ENCODE measurements around the gene RASGRF1.

The RASGRF1 gene

DNA sequence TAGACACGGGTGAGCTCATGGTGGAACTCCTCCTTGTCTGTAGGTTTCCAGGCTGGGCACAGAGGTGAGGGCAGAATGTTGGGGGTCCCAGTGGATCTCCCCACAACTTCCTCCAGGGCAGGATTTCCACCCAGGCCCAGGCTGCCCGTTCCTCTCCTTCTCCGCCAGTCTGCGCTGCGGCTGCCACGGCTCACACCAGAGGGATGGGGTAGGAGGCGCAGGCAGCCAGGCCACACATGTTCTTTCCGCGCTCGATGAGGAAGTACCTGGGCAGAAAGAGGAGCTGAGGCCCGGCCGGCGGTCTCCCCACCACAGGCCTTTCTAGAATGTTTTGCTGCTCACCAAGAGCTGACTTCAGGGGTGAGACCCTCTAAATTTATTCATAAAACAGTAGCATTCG lies 168.6 kb downstream of the RASGRF1 start:
- H3K27ac Mint-ChIP-seq: peak overlapping the region in 2 of 3 experiments; percentile 61 to 71
- H3K27me3 Mint-ChIP-seq (ENCODE audit: low read depth): no peaks in the 10 kb centered on the region
- TF ChIP-seq, protein P1, sequence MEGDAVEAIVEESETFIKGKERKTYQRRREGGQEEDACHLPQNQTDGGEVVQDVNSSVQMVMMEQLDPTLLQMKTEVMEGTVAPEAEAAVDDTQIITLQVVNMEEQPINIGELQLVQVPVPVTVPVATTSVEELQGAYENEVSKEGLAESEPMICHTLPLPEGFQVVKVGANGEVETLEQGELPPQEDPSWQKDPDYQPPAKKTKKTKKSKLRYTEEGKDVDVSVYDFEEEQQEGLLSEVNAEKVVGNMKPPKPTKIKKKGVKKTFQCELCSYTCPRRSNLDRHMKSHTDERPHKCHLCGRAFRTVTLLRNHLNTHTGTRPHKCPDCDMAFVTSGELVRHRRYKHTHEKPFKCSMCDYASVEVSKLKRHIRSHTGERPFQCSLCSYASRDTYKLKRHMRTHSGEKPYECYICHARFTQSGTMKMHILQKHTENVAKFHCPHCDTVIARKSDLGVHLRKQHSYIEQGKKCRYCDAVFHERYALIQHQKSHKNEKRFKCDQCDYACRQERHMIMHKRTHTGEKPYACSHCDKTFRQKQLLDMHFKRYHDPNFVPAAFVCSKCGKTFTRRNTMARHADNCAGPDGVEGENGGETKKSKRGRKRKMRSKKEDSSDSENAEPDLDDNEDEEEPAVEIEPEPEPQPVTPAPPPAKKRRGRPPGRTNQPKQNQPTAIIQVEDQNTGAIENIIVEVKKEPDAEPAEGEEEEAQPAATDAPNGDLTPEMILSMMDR (IDR thresholded peaks at IDR 0.05; ENCODE audit: unreplicated experiment in 3 of 3): no peak
- H3K36me3 Mint-ChIP-seq (ENCODE audit: low read depth): peaks cover 48% of the 10 kb centered on the region
- H3K9me3 Mint-ChIP-seq: no peaks in the 10 kb centered on the region
- H3K4me1 Mint-ChIP-seq: peaks cover 3% of the 10 kb centered on the region
- H3K4me3 Mint-ChIP-seq: no peak overlapping the region

DNA sequence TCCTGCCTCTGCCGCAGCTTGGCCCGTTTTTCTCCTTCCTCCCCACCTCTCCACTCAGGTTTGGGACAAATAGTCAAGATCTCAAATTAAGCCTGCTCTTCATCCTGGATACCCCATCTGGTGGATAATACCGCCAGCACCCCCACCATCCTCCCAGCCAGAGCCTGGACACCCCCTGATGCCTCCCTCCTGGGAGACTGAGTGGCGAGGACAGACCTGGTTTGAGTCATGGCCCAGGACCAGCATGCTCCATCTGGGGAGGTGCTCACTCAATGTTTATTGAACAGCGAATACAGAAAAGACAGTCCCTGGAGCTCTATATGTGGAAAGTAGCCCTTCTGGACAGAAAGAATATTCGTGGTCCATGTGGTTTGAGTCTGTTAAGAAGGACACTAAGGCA lies 169.1 kb downstream of the RASGRF1 start:
- peaks cover 7% of the 10 kb centered on the region for H3K4me1 Mint-ChIP-seq
- H3K4me3 Mint-ChIP-seq: no peak overlapping the region
- no peaks in the 10 kb centered on the region for H3K9me3 Mint-ChIP-seq
- TF ChIP-seq, protein P1 (IDR thresholded peaks at IDR 0.05; ENCODE audit: unreplicated experiment in 3 of 3): no peak
- no peaks in the 10 kb centered on the region for H3K27me3 Mint-ChIP-seq (ENCODE audit: low read depth)
- peak overlapping the region in 2 of 3 experiments; percentile 59 to 71 for H3K27ac Mint-ChIP-seq
- H3K36me3 Mint-ChIP-seq (ENCODE audit: low read depth): peaks cover 52% of the 10 kb centered on the region

DNA sequence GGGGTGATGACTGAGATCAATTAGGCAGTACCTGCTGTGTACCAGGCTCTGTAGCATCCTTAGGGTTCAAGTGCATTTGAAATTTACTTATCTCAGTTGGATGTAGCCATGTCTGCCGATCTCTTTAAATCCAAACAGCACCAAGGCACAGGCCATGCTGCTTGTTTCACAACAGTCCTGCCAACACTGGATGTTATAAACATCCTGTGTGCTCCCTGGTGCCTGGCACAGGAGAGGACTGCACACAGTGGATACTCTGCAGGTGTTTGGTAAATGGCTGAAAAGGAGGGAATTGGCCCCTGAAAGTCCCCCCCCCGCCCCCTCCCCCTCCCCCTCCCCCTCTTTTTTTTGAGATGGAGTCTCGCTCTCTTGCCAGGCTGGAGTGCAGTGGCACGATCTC lies 172.7 kb downstream of the RASGRF1 start:
- Mint-ChIP-seq H3K27me3 (ENCODE audit: low read depth) (no peaks in the 10 kb centered on the region), H3K4me1 (peaks cover 22% of the 10 kb centered on the region), H3K27ac (peak overlapping the region in 2 of 3 experiments; percentile 46 to 75), H3K4me3 (no peak overlapping the region), H3K36me3 (ENCODE audit: low read depth) (peaks cover 65% of the 10 kb centered on the region), H3K9me3 (no peaks in the 10 kb centered on the region)
- TF ChIP-seq, protein P1 (IDR thresholded peaks at IDR 0.05; ENCODE audit: unreplicated experiment in 3 of 3): no peak

DNA sequence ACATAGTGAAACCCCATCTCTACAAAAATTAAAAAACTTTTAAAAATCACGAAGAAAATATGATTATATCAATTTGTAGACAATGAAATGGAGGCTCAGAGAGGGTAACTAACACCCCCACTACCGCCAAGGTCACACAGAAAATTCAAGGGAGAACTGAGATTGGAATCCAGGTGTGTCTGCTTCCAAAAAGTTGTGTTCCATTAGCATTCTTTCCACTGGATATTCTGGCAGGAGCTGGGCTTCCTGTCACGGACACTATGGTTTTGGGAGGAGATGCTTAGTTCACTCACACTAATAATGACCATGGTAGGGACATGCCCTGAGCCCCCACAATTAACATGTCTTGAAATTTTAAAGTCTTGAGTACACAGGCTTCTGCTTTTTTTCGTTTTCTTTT lies 174.5 kb downstream of the RASGRF1 start:
- Mint-ChIP-seq H3K27ac (peak overlapping the region in 2 of 3 experiments; percentile 72 to 77), H3K4me3 (no peak overlapping the region), H3K27me3 (ENCODE audit: low read depth) (no peaks in the 10 kb centered on the region), H3K4me1 (peaks cover 22% of the 10 kb centered on the region), H3K36me3 (ENCODE audit: low read depth) (peaks cover 65% of the 10 kb centered on the region), H3K9me3 (no peaks in the 10 kb centered on the region)
- TF ChIP-seq, protein P1 (IDR thresholded peaks at IDR 0.05; ENCODE audit: unreplicated experiment in 3 of 3): no peak

DNA sequence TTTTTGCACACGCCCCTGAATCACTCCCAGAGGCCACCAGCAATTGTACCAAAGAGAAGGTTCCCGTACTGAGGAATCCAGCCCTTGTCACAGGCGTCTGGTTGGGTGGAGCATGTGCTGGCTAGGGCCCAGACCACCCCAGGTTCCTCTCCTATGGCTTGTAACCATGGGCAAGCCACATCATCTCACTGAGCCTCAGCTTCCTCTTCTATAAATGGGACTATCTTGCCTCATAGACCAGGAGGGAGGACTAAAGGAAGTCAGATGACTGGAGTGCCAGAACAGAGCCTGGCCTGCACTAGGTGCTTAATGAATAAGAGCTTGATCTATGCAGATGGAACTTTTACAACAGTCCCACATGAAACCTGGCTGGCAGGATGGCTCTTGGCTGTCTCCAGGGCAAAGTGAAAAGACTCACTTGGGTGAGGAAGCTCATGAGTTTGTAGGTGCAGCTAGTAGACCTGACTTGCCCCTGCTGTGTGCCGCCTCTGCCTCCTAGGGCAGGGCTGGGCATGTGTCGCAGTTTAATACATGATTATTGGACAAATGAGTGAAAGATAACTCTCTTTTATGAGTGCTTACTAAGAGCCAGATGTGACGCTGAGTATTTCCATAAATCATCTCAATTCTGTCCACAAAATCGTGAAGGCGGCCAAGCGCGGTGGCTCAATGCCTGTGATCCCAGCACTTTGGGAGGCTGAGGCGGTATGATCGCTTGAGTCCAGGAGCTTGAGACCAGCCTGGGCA lies 175.1 kb downstream of the RASGRF1 start:
- Mint-ChIP-seq H3K4me1 (peaks cover 22% of the 10 kb centered on the region), H3K36me3 (ENCODE audit: low read depth) (peaks cover 64% of the 10 kb centered on the region), H3K27me3 (ENCODE audit: low read depth) (no peaks in the 10 kb centered on the region)

More for the DNA sequence above, 175.1 kb downstream of the RASGRF1 start:
- TF ChIP-seq, protein P1 (IDR thresholded peaks at IDR 0.05; ENCODE audit: unreplicated experiment in 3 of 3): no peak
- Mint-ChIP-seq H3K27ac (peak overlapping the region; percentile 20 to 77 (median 72)), H3K9me3 (no peaks in the 10 kb centered on the region), H3K4me3 (no peak overlapping the region)

Data from nephron (organoid).